Osteoblast (primary cell): ENCODE results near the gene CHRNA4. TPM values are rescaled to one million over a fixed set of nuclear protein-coding genes. Genes with fewer than 3 reads are reported as not detected.

Experiments used
- DNase-seq: peaks from one replicate; pipeline ENCODE4 v3.0.0; 2011; ENCODE audit warnings: low spot score, mixed read lengths; ENCODE audit not compliant: insufficient read length; ENCODE audit errors: missing footprints
- H2AFZ ChIP-seq: 2 replicates; pipeline ENCODE4 v1.6.0; 2011; ENCODE audit warnings: mild to moderate bottlenecking, low read length
- H3K27ac ChIP-seq: 2 replicates; pipeline ENCODE4 v1.5.1; 2011; ENCODE audit warnings: mild to moderate bottlenecking, low read depth, low read length, moderate library complexity
- H3K27me3 ChIP-seq: 2 replicates; pipeline ENCODE4 v1.6.0; 2012; ENCODE audit warnings: mild to moderate bottlenecking, control low read depth, inconsistent platforms, low read length, moderate library complexity; ENCODE audit not compliant: insufficient read depth
- H3K36me3 ChIP-seq: 2 replicates; pipeline ENCODE4 v1.5.1; 2011; ENCODE audit warnings: mild to moderate bottlenecking, low read length, control low read depth, moderate library complexity; ENCODE audit not compliant: insufficient read depth
- H3K4me1 ChIP-seq: 2 replicates; pipeline ENCODE4 v1.5.1; 2011; ENCODE audit warnings: mild to moderate bottlenecking, low read length, control low read depth, moderate library complexity; ENCODE audit not compliant: insufficient read depth
- H3K4me2 ChIP-seq: 2 replicates; pipeline ENCODE4 v1.6.0; 2011; ENCODE audit warnings: mild to moderate bottlenecking, low read length; ENCODE audit not compliant: insufficient read depth
- H3K4me3 ChIP-seq: fragments of 200-600 bp; sonication (generic); 3 replicates; pipeline ENCODE4 v1.5.1; 2012; ENCODE audit warnings: mild to moderate bottlenecking, low read length, inconsistent platforms; ENCODE audit not compliant: insufficient read depth
- H3K79me2 ChIP-seq: 2 replicates; pipeline ENCODE4 v1.6.0; 2012; ENCODE audit warnings: mild to moderate bottlenecking, low read length, control low read depth, inconsistent platforms; ENCODE audit not compliant: insufficient read depth
- H3K9me3 ChIP-seq: 2 replicates; pipeline ENCODE4 v1.5.1; 2011; ENCODE audit warnings: low read depth, low read length, control low read depth
- H4K20me1 ChIP-seq: 2 replicates; pipeline ENCODE4 v1.6.0; 2012; ENCODE audit warnings: mild to moderate bottlenecking, low read length, control low read depth; ENCODE audit not compliant: insufficient read depth
- CTCF ChIP-seq: IDR thresholded peaks from 2 replicates; pipeline ENCODE4 v1.5.1; 2011; ENCODE audit warnings: mild to moderate bottlenecking, low read depth, low read length, moderate library complexity; ENCODE audit errors: extremely low read depth
- total RNA-seq: library from RNA; depleted of rRNA; stranded (reverse); fragments of >200 nt; gene quantifications from 2 replicates; pipeline ENCODE4 v1.2.3, GENCODE V29; 2012

The CHRNA4 gene
- total RNA-seq, 1 donor: not detected

GRCh38 chr20:63375438-63375837 is 14.3 kb upstream of the CHRNA4 start:
- Histone ChIP-seq H3K9me3 (no peaks in the 10 kb centered on the region), H3K4me3 (no peak overlapping the region), H3K4me1 (no peaks in the 10 kb centered on the region), H3K27ac (no peak overlapping the region), H3K79me2 (no peaks in the 10 kb centered on the region), H3K27me3 (peaks cover 4% of the 10 kb centered on the region), H3K4me2 (no peak overlapping the region), H2AFZ (no peak overlapping the region), H3K36me3 (no peaks in the 10 kb centered on the region), H4K20me1 (no peaks in the 10 kb centered on the region)
- TF ChIP-seq CTCF: no peak
- no peak for DNase-seq

DNA sequence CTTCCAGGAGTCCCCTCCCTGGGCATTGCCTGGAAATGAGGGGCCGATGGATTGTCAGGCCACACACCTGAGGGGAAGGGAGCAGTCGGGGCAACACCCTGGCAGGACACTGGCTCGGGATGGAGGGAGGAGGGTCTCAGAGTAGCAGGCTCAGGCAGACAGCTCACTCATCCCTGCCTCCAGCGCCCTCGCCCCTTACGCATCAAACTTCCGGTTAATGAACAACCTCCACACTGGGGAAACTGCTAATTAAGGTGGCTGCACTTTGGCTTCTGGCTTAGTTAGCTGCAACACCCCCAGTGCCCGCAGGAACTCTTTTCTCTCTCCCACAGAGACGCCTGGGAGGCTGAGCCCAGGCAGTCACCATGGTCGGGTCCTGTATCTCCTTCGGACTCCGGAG is 13.4 kb upstream of the CHRNA4 start:
- Histone ChIP-seq H2AFZ (no peak overlapping the region), H3K4me3 (no peak overlapping the region), H3K27me3 (peaks cover 4% of the 10 kb centered on the region), H3K9me3 (no peaks in the 10 kb centered on the region), H4K20me1 (no peaks in the 10 kb centered on the region), H3K79me2 (no peaks in the 10 kb centered on the region), H3K36me3 (no peaks in the 10 kb centered on the region), H3K4me2 (no peak overlapping the region), H3K4me1 (no peaks in the 10 kb centered on the region), H3K27ac (no peak overlapping the region)
- TF ChIP-seq CTCF: no peak
- no peak for DNase-seq

- H4K20me1 ChIP-seq: no peaks in the 10 kb centered on the region
- H3K27ac ChIP-seq: no peak overlapping the region
- H3K27me3 ChIP-seq: peaks cover 4% of the 10 kb centered on the region
- no peak overlapping the region for H3K4me2 ChIP-seq
- DNase-seq: no peak
- no peak for TF ChIP-seq CTCF
- H3K36me3 ChIP-seq: no peaks in the 10 kb centered on the region
- no peaks in the 10 kb centered on the region for H3K9me3 ChIP-seq
- H3K4me1 ChIP-seq: no peaks in the 10 kb centered on the region
- H3K79me2 ChIP-seq: no peaks in the 10 kb centered on the region
- H3K4me3 ChIP-seq: no peak overlapping the region
- H2AFZ ChIP-seq: no peak overlapping the region
These were observed 12.8 kb upstream of the CHRNA4 start for GRCh38 chr20:63373996-63374395.

GRCh38 chr20:63372971-63373885 is 12.1 kb upstream of the CHRNA4 start:
- no peak for TF ChIP-seq CTCF
- Histone ChIP-seq H3K27ac (no peak overlapping the region), H3K9me3 (no peaks in the 10 kb centered on the region), H3K4me3 (no peak overlapping the region), H4K20me1 (no peaks in the 10 kb centered on the region), H2AFZ (no peak overlapping the region), H3K4me2 (no peak overlapping the region), H3K36me3 (no peaks in the 10 kb centered on the region), H3K79me2 (no peaks in the 10 kb centered on the region), H3K4me1 (no peaks in the 10 kb centered on the region), H3K27me3 (peaks cover 4% of the 10 kb centered on the region)
- DNase-seq: no peak
